CD4-positive, alpha-beta T cell (primary cell): ENCODE data around the gene PTDSS2. TPM values are rescaled to one million over a fixed set of nuclear protein-coding genes. Genes with fewer than 3 reads are reported as not detected.

Experiments
- ATAC-seq: fragments of 200-7000 bp; cut with Tn5 transposase; one replicate; pipeline ENCODE4 v1.10.0; 2022; ENCODE audit warnings: mild to moderate bottlenecking; ENCODE audit not compliant: poor library complexity
- CTCF ChIA-PET: fragments of 350-600 bp; sonication (Branson Sonifier 250); formaldehyde crosslinking; loops from one replicate; lab custom pipeline; 2021; ENCODE audit warnings: antibody characterized with exemption, inconsistent platforms; lab: Charles Lee
- POLR2A ChIA-PET: fragments of 350-600 bp; sonication (Branson Sonifier 250); formaldehyde crosslinking; loops from one replicate; lab custom pipeline; 2021; ENCODE audit warnings: antibody characterized with exemption, inconsistent platforms; lab: Charles Lee
- DNase-seq, 14 experiments: peaks; one replicate each; pipeline ENCODE4 v3.0.0-alpha.2; 2013 to 2020; ENCODE audit warnings: mixed read lengths in 2 of 14
- H3K27ac ChIP-seq, 2 donors: one replicate each; pipeline versions ENCODE4 v1.5.1 to v1.7.0; 2013; ENCODE audit warnings: low read length in 2 of 2, low read depth in 1 of 2, mild to moderate bottlenecking in 1 of 2
- H3K27me3 ChIP-seq, 2 experiments: 1 replicate in 1 of 2; 2 replicates in 1 of 2; pipeline versions ENCODE4 v1.6.1 to v1.7.0; 2013; ENCODE audit warnings: low read length in 2 of 2, control low read depth in 1 of 2, mild to moderate bottlenecking in 1 of 2, moderate library complexity in 1 of 2; ENCODE audit not compliant: insufficient read depth in 2 of 2, control insufficient read depth in 1 of 2
- H3K36me3 ChIP-seq: one replicate; pipeline ENCODE4 v1.6.1; 2013; ENCODE audit warnings: low read length, control low read depth; ENCODE audit not compliant: insufficient read depth
- H3K4me1 ChIP-seq: one replicate; pipeline ENCODE4 v1.6.1; 2013; ENCODE audit warnings: low read length, control low read depth; ENCODE audit not compliant: insufficient read depth
- H3K4me3 ChIP-seq: one replicate; pipeline ENCODE4 v1.5.1; 2013; ENCODE audit warnings: mild to moderate bottlenecking, low read length, moderate library complexity
- H3K9me3 ChIP-seq, 2 experiments: 1 replicate in 1 of 2; 2 replicates in 1 of 2; pipeline versions ENCODE4 v1.6.1 to v1.7.0; 2013; ENCODE audit warnings: low read length in 2 of 2, mild to moderate bottlenecking in 2 of 2, control low read depth in 1 of 2, moderate library complexity in 1 of 2; ENCODE audit not compliant: control insufficient read depth in 1 of 2, insufficient read depth in 1 of 2
- H3K27ac Mint-ChIP-seq: one replicate; pipeline ENCODE4 v1.8.0; 2020; ENCODE audit warnings: mixed read lengths
- H3K27me3 Mint-ChIP-seq: one replicate; pipeline ENCODE4 v1.8.0; 2021; ENCODE audit warnings: mixed read lengths
- H3K36me3 Mint-ChIP-seq: one replicate; pipeline ENCODE4 v1.8.0; 2021; ENCODE audit warnings: low read depth, mixed read lengths
- H3K4me1 Mint-ChIP-seq: one replicate; pipeline ENCODE4 v1.8.0; 2021; ENCODE audit warnings: low read depth, mixed read lengths
- H3K4me3 Mint-ChIP-seq: one replicate; pipeline ENCODE4 v1.8.0; 2020; ENCODE audit warnings: mild to moderate bottlenecking, mixed read lengths
- H3K9me3 Mint-ChIP-seq: one replicate; pipeline ENCODE4 v1.8.0; 2020; ENCODE audit warnings: mixed read lengths
- intact Hi-C, 2 experiments: fragments of 100-400 bp; cut with DNase I in 1 of 2; cut with micrococcal nuclease in 1 of 2; formaldehyde crosslinking; loops; one replicate each; pipeline versions ENCODE4 v1.15.1 to v1.9.0; 2023 to 2025; cut with DNase I, micrococcal nuclease
- total RNA-seq, 174 experiments: library from RNA in 2 of 174; stranded (reverse) in 2 of 174; gene quantifications; one replicate each; pipeline ENCODE4 v1.2.3 and lab custom pipeline; 2021 to 2026
- TF ChIP-seq, protein P1 (sequence below): fragments of 200-600 bp; IDR thresholded peaks from one replicate; pipeline ENCODE4 v1.8.0; 2022; ENCODE audit warnings: antibody characterized with exemption, mild to moderate bottlenecking

The PTDSS2 gene
- total RNA-seq, 2 experiments from 2014 or later, result 15.2 to 18.4 TPM

DNA sequence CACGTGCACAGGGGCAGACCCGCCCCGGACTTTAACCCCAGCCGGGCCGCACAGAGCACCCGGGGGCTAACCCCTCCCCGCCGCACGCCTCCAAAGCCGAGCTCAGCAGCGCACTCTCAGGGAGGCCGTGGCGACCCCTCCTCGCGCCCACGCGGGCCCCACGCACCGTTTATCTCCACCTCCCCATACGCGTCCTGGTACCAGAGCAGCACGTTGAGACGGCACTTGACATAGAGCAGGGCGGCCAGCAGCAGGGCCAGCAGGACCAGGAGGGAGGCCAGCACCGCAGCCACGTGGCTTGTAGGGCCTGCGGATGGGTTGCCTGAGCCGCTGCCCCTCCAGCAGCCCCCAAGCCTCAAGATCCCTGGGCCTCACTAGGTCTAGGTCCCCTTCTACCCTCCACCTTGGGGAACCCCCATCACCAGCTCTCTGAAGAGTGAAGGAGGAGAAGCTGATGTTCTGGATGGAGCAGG is 42.4 kb upstream of the PTDSS2 start:
- H3K36me3 ChIP-seq, result peaks cover 19% of the 10 kb centered on the region
- Mint-ChIP-seq H3K27ac (peak overlapping the region; percentile 76), H3K4me1 (peaks cover 10% of the 10 kb centered on the region), H3K9me3 (no peaks in the 10 kb centered on the region), H3K27me3 (no peaks in the 10 kb centered on the region), H3K36me3 (peaks cover 4% of the 10 kb centered on the region), H3K4me3 (peak overlapping the region; percentile 62)
- no peaks in the 10 kb centered on the region for H3K9me3 ChIP-seq
- peak overlapping the region; percentile 55 to 64 for H3K27ac ChIP-seq
- TF ChIP-seq, protein P1, sequence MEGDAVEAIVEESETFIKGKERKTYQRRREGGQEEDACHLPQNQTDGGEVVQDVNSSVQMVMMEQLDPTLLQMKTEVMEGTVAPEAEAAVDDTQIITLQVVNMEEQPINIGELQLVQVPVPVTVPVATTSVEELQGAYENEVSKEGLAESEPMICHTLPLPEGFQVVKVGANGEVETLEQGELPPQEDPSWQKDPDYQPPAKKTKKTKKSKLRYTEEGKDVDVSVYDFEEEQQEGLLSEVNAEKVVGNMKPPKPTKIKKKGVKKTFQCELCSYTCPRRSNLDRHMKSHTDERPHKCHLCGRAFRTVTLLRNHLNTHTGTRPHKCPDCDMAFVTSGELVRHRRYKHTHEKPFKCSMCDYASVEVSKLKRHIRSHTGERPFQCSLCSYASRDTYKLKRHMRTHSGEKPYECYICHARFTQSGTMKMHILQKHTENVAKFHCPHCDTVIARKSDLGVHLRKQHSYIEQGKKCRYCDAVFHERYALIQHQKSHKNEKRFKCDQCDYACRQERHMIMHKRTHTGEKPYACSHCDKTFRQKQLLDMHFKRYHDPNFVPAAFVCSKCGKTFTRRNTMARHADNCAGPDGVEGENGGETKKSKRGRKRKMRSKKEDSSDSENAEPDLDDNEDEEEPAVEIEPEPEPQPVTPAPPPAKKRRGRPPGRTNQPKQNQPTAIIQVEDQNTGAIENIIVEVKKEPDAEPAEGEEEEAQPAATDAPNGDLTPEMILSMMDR, result no peak
- H3K4me1 ChIP-seq, result peaks cover 49% of the 10 kb centered on the region
- ATAC-seq (peak; percentile 16), DNase-seq (peak in 4 of 14 experiments; percentile 20 to 47 (median 40))
- H3K27me3 ChIP-seq, result no peaks in the 10 kb centered on the region
- peak overlapping the region; percentile 20 for H3K4me3 ChIP-seq
- POLR2A ChIA-PET, result interaction anchor here (1.0 to 7.3 kb wide), 16 partner anchors 8 to 412 kb away, joined by 3 to 88 read pairs (median 5); partner anchors contain the start of genes BET1L, PNPLA2, PSMD13 and PTDSS2
- CTCF ChIA-PET, result interaction anchor here (0.9 to 4.3 kb wide), 5 partner anchors 41 to 157 kb away, joined by 3 to 39 read pairs (median 5); partner anchors contain the start of gene PTDSS2
- intact Hi-C loops, result loop anchor here (1.0 to 5.0 kb wide), 5 partner anchors 43 to 200 kb away; partner anchors contain the start of genes RNH1 (in 2 of the 2), BET1L (in 1 of the 2), PHRF1 (in 1 of the 2) and PSMD13 (in 1 of the 2)

DNA sequence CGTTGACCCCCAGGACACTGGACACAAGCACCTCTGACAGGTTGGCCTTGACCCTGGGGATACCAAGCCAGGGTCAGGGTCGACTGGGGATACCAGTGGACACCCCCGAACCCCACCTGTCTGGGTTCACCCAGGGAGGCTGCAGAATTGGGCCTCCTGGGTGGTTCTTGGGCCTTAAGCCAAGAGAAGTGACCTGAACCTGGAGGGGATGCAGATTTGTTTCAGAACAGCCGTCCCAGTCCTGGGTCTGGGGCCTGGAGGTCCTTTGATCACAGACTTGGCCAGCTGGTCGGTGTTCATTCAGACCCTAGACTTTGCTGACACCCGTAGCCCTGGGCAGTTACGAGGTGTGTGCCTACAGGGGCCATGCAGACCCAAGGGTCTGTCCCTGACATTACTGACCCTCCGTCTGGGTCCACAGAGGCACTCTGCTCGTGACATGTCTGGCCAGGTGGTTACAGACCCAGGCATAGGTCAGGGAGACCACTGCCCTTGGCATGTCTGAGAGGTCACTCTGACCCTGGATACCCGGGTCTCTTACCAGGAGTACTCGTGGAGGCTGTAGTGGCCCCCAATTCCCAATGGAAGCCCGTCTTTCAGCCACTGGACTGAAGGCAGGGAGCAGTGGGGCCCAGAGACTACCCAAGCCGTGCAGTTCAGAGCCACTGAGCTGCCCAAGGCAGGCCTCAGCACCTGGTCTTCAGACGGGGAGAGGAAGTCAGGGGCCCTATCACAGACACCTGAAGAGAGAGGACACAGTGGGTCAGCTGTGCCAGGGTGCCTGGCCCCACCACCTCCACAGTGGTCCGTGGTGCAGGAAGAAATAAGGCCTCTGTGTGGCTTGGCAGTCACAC is 41.7 kb upstream of the PTDSS2 start:
- H3K9me3 Mint-ChIP-seq, result no peaks in the 10 kb centered on the region
- Histone ChIP-seq H3K36me3 (peaks cover 20% of the 10 kb centered on the region), H3K4me3 (no peak overlapping the region), H3K4me1 (peaks cover 56% of the 10 kb centered on the region), H3K27me3 (no peaks in the 10 kb centered on the region), H3K27ac (peak overlapping the region; percentile 55 to 64), H3K9me3 (no peaks in the 10 kb centered on the region)
- no peak for DNase-seq
- TF ChIP-seq, protein P1, result no peak
- peaks cover 17% of the 10 kb centered on the region for H3K4me1 Mint-ChIP-seq
- no peak for ATAC-seq
- ChIA-PET POLR2A (interaction anchor here (1.0 to 7.3 kb wide), 7 partner anchors 8 to 201 kb away, joined by 3 to 88 read pairs (median 19); partner anchors contain the start of genes BET1L, PSMD13, PTDSS2 and RIC8A), CTCF (interaction anchor here (1.8 to 4.3 kb wide), 2 partner anchors 40 to 42 kb away, joined by 6 to 37 read pairs; partner anchors contain the start of gene PTDSS2)
- H3K36me3 Mint-ChIP-seq, result peaks cover 9% of the 10 kb centered on the region
- intact Hi-C loops, result loop anchor here in 1 of 2 experiments (5.0 kb wide), 2 partner anchors 169 to 171 kb away; partner anchors contain the start of genes PHRF1, PSMD13 and SIRT3
- H3K27ac Mint-ChIP-seq, result peak overlapping the region; percentile 76
- H3K4me3 Mint-ChIP-seq, result no peak overlapping the region
- H3K27me3 Mint-ChIP-seq, result no peaks in the 10 kb centered on the region

DNA sequence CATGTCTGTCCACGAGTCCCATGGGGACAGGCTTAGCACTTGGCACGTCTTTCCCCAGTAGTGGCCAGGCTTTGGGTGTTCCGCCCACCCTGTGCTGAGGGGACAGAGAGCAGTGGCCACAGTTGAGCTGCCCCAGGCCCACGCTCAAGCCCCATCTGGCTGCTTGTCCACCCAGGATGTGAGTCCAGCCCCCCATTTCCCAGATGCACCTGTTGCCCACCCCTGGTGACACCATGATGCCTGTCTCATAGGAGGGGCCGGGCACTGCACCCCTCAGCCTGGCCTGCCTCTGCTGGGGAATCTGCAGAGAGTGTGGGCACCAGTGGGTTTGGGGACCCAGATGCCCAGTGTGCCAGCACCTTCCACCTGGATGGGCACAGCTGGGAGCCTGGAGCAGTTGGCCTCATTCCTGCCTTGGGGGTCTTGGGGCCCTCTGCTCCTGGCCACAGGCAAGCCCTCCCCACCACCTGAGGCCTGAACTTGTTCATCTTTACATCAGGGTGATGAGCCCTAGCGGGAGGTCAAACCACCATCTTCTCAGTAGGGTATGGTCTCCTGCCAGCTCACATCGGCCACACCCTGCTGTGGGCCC is 41.0 kb upstream of the PTDSS2 start:
- Histone ChIP-seq H3K9me3 (no peaks in the 10 kb centered on the region), H3K4me1 (peaks cover 61% of the 10 kb centered on the region), H3K27ac (no peak overlapping the region), H3K36me3 (peaks cover 20% of the 10 kb centered on the region), H3K27me3 (no peaks in the 10 kb centered on the region), H3K4me3 (no peak overlapping the region)
- no peaks in the 10 kb centered on the region for H3K9me3 Mint-ChIP-seq
- no peak overlapping the region for H3K27ac Mint-ChIP-seq
- ChIA-PET POLR2A (interaction anchor here (1.2 to 7.3 kb wide), 3 partner anchors 7 to 98 kb away, joined by 3 to 88 read pairs (median 75); partner anchors contain the start of genes PTDSS2 and SIGIRR), CTCF (interaction anchor here (1.8 kb wide), 1 partner anchor 39 kb away, joined by 6 read pairs; no protein-coding TSS in a partner anchor)
- H3K4me1 Mint-ChIP-seq, result peaks cover 19% of the 10 kb centered on the region
- peaks cover 11% of the 10 kb centered on the region for H3K36me3 Mint-ChIP-seq
- DNase-seq (no peak), ATAC-seq (no peak)
- no peak overlapping the region for H3K4me3 Mint-ChIP-seq
- intact Hi-C loops, result loop anchor here in 1 of 2 experiments (5.0 kb wide), 2 partner anchors 168 to 172 kb away; partner anchors contain the start of genes PHRF1, PSMD13 and SIRT3
- no peaks in the 10 kb centered on the region for H3K27me3 Mint-ChIP-seq
- TF ChIP-seq, protein P1, result no peak
